Ishikawa (cell line): Measurements from ENCODE around the gene VDR.

Experiments
- CEBPB ChIP-seq: IDR thresholded peaks from 2 replicates; pipeline ENCODE4 v1.6.1; 2012
- CREB1 ChIP-seq: IDR thresholded peaks from 2 replicates; pipeline ENCODE4 v1.6.1; 2012; ENCODE audit warnings: low read depth
- EGR1 ChIP-seq: IDR thresholded peaks from 2 replicates; pipeline ENCODE4 v1.6.1; 2012
- EP300 ChIP-seq: IDR thresholded peaks from 2 replicates; pipeline ENCODE4 v1.6.1; 2012; ENCODE audit warnings: borderline replicate concordance
- FOXM1 ChIP-seq: IDR thresholded peaks from 2 replicates; pipeline ENCODE4 v1.6.1; 2012; ENCODE audit warnings: low read depth, borderline replicate concordance
- NFIC ChIP-seq: IDR thresholded peaks from 2 replicates; pipeline ENCODE4 v1.6.1; 2012
- RAD21 ChIP-seq: IDR thresholded peaks from 2 replicates; pipeline ENCODE4 v1.6.1; 2012; ENCODE audit warnings: low read depth
- TAF1 ChIP-seq: IDR thresholded peaks from 2 replicates; pipeline ENCODE4 v1.6.1; 2012; ENCODE audit warnings: low read depth, mild to moderate bottlenecking
- TCF12 ChIP-seq: IDR thresholded peaks from 2 replicates; pipeline ENCODE4 v1.6.1; 2012; ENCODE audit warnings: low read depth
- TEAD4 ChIP-seq: IDR thresholded peaks from 2 replicates; pipeline ENCODE4 v1.6.1; 2012
- YY1 ChIP-seq: IDR thresholded peaks from 2 replicates; pipeline ENCODE4 v1.6.1; 2012; ENCODE audit warnings: low read depth
- ZBTB7A ChIP-seq: IDR thresholded peaks from 2 replicates; pipeline ENCODE4 v1.6.1; 2012; ENCODE audit warnings: low read depth
- TF ChIP-seq, protein P1 (sequence below): IDR thresholded peaks from 2 replicates; pipeline ENCODE4 v1.6.1; 2012; ENCODE audit warnings: low read depth, mild to moderate bottlenecking
- TF ChIP-seq, protein P2 (sequence below): IDR thresholded peaks from 2 replicates; pipeline ENCODE4 v1.6.1; 2012
- TF ChIP-seq, protein P3 (sequence below): IDR thresholded peaks from 2 replicates; pipeline ENCODE4 v1.6.1; 2012

Gene VDR

DNA sequence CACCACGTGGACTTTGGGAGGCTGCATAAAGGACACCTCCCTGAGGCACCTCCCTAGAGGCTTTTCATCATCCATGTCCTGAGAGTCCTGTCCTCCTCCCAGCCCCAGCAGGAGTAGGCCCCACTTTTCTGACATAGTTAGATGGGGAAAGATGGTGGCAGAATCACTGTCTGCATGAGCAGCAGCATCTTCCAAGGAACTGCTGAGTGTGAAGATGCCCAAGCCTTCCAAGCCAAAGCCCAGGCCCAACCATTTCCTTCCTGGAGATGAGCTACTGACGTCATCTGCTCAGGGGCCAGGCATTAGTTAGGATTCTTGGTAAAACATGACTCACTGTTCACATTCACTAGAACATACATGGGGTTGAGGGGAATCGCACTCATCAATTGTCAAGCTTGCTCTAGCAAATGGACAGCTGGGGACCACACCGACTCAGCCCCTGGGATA is 37.3 kb downstream of the VDR start:
- TF ChIP-seq, protein P1, sequence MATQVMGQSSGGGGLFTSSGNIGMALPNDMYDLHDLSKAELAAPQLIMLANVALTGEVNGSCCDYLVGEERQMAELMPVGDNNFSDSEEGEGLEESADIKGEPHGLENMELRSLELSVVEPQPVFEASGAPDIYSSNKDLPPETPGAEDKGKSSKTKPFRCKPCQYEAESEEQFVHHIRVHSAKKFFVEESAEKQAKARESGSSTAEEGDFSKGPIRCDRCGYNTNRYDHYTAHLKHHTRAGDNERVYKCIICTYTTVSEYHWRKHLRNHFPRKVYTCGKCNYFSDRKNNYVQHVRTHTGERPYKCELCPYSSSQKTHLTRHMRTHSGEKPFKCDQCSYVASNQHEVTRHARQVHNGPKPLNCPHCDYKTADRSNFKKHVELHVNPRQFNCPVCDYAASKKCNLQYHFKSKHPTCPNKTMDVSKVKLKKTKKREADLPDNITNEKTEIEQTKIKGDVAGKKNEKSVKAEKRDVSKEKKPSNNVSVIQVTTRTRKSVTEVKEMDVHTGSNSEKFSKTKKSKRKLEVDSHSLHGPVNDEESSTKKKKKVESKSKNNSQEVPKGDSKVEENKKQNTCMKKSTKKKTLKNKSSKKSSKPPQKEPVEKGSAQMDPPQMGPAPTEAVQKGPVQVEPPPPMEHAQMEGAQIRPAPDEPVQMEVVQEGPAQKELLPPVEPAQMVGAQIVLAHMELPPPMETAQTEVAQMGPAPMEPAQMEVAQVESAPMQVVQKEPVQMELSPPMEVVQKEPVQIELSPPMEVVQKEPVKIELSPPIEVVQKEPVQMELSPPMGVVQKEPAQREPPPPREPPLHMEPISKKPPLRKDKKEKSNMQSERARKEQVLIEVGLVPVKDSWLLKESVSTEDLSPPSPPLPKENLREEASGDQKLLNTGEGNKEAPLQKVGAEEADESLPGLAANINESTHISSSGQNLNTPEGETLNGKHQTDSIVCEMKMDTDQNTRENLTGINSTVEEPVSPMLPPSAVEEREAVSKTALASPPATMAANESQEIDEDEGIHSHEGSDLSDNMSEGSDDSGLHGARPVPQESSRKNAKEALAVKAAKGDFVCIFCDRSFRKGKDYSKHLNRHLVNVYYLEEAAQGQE = no peak
- TF ChIP-seq YY1 (no peak), TEAD4 (no peak), NFIC (no peak), TCF12 (no peak), RAD21 (no peak), EGR1 (no peak), ZBTB7A (no peak), FOXM1 (no peak), CREB1 (no peak), CEBPB (no peak), EP300 (no peak), TAF1 (no peak)
- TF ChIP-seq, protein P2, sequence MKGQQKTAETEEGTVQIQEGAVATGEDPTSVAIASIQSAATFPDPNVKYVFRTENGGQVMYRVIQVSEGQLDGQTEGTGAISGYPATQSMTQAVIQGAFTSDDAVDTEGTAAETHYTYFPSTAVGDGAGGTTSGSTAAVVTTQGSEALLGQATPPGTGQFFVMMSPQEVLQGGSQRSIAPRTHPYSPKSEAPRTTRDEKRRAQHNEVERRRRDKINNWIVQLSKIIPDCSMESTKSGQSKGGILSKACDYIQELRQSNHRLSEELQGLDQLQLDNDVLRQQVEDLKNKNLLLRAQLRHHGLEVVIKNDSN = no peak
- TF ChIP-seq, protein P3, sequence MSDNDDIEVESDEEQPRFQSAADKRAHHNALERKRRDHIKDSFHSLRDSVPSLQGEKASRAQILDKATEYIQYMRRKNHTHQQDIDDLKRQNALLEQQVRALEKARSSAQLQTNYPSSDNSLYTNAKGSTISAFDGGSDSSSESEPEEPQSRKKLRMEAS = no peak

DNA sequence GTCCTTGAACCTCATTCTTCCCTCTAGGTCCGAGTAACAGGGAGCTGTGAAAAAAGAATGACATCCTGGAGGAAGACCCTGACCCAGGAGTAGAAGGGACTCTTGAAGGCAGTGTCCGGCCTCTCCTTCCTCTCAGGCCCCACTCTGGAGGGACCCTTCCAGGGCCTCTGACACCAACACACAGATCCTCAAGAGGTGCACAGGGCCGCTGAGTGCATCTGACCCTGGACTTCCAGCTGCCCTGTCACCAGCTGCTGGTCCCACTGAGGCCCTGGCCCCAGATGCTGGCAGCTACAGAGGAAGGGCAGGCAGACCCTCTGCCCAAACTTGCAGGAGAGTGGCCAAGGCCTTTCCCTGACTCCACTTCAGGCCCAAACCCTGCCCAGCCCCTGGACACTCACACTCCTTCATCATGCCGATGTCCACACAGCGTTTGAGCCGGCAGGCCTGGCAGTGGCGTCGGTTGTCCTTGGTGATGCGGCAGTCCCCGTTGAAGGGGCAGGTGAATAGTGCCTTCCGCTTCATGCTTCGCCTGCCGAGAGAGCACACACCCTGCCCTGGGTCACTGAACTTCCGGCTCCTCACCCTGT is 40.1 kb downstream of the VDR start:
- TF ChIP-seq YY1 (no peak), EP300 (no peak), TEAD4 (no peak), TCF12 (no peak), CREB1 (no peak), NFIC (no peak), CEBPB (no peak), RAD21 (no peak), ZBTB7A (no peak), FOXM1 (no peak), EGR1 (no peak)
- TF ChIP-seq, protein P2 = no peak
- TF ChIP-seq, protein P1 = no peak
- TF ChIP-seq, protein P3 = no peak

DNA sequence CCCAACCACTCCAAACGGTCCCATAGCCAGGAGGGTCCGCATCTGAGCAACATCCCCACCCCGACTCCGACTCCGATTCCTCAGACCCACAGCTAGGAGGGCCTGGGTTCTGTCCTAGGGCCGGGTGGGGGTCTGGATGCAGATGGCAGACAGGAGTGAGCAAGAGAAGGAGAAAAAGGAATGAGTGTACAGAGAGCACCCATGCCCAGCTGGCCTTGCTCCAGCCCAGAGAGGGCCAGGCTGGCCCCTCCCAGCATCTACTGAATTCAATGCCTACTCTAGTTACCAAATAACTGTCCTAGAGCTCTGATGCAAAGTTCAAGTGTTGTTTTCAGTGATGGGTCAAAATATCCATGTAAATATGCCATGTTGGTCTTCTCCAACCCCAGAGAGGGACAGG is 40.8 kb downstream of the VDR start:
- TF ChIP-seq CEBPB = no peak
- no peak for TF ChIP-seq YY1
- TF ChIP-seq CREB1 = no peak
- TF ChIP-seq TAF1 = no peak
- TF ChIP-seq, protein P1 = no peak
- TF ChIP-seq, protein P2 = no peak
- TF ChIP-seq ZBTB7A = no peak
- no peak for TF ChIP-seq FOXM1
- TF ChIP-seq EP300 = no peak
- TF ChIP-seq TCF12 = no peak
- no peak for TF ChIP-seq RAD21
- no peak for TF ChIP-seq TEAD4
- no peak for TF ChIP-seq NFIC

DNA sequence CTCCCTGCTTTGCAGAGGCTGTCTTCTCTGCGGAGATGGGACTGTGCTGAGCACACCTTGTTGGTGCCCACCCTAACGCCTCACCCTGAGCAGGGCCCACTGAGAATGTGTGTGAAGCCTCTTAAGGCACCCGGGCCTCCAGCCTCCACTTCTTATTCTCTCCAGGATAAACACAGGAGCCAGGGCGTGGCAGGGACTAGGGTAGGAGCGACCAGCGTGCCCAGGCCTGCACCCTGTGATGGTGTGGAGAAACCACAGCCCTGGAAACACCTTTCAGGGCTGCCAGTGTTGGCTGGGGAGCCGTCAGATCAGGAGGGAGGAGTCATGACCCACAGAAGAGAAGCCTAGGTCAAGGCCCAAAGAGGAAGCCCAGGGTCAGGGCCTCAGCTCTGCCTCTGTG is 41.3 kb downstream of the VDR start:
- no peak for TF ChIP-seq RAD21
- TF ChIP-seq TAF1 = no peak
- TF ChIP-seq, protein P1 = no peak
- no peak for TF ChIP-seq CEBPB
- TF ChIP-seq EP300 = no peak
- TF ChIP-seq, protein P2 = no peak
- TF ChIP-seq TCF12 = no peak
- TF ChIP-seq, protein P3 = no peak
- TF ChIP-seq EGR1 = no peak
- no peak for TF ChIP-seq TEAD4
- no peak for TF ChIP-seq NFIC
- TF ChIP-seq YY1 = no peak
- no peak for TF ChIP-seq ZBTB7A
- TF ChIP-seq CREB1 = no peak
- TF ChIP-seq FOXM1 = no peak
